Parathyroid adenoma (tissue), 2 donors: Measurements from ENCODE around the gene BAG1.

Experiments used
- H2AFZ ChIP-seq: fragments of 300-600 bp; sonication (generic); one replicate; pipeline ENCODE4 v1.7.0; 2017; ENCODE audit warnings: antibody characterized with exemption, mild to moderate bottlenecking
- H3K27ac ChIP-seq: fragments of 300-600 bp; sonication (generic); one replicate; pipeline ENCODE4 v1.7.0; 2017
- H3K27me3 ChIP-seq: fragments of 300-600 bp; sonication (generic); one replicate; pipeline ENCODE4 v1.7.0; 2017; ENCODE audit warnings: low read length; ENCODE audit not compliant: control insufficient read depth, insufficient read depth
- H3K36me3 ChIP-seq: fragments of 300-600 bp; sonication (generic); one replicate; pipeline ENCODE4 v1.7.0; 2017; ENCODE audit warnings: low read length; ENCODE audit not compliant: control insufficient read depth, insufficient read depth
- H3K4me1 ChIP-seq: fragments of 300-600 bp; sonication (generic); one replicate; pipeline ENCODE4 v1.7.0; 2017; ENCODE audit warnings: control low read depth
- H3K4me2 ChIP-seq: fragments of 300-600 bp; sonication (generic); one replicate; pipeline ENCODE4 v1.7.0; 2017; ENCODE audit warnings: low read length
- H3K4me3 ChIP-seq: fragments of 300-600 bp; sonication (generic); one replicate; pipeline ENCODE4 v1.7.0; 2017; ENCODE audit warnings: low read depth, low read length
- H3K79me2 ChIP-seq: fragments of 300-600 bp; sonication (generic); one replicate; pipeline ENCODE4 v1.7.0; 2017; ENCODE audit warnings: control low read depth
- H3K9ac ChIP-seq: fragments of 300-600 bp; sonication (generic); one replicate; pipeline ENCODE4 v1.7.0; 2017; ENCODE audit warnings: mild to moderate bottlenecking
- H3K9me3 ChIP-seq: fragments of 300-600 bp; sonication (generic); one replicate; pipeline ENCODE4 v1.7.0; 2017; ENCODE audit warnings: low read length; ENCODE audit not compliant: control insufficient read depth
- TF ChIP-seq, protein P1 (sequence below): fragments of 300-600 bp; sonication (generic); IDR thresholded peaks from one replicate; pipeline ENCODE4 v1.7.0; 2017; ENCODE audit warnings: antibody characterized with exemption, mild to moderate bottlenecking
- donor health status: primary hyperparathyroidism.

Gene BAG1

DNA sequence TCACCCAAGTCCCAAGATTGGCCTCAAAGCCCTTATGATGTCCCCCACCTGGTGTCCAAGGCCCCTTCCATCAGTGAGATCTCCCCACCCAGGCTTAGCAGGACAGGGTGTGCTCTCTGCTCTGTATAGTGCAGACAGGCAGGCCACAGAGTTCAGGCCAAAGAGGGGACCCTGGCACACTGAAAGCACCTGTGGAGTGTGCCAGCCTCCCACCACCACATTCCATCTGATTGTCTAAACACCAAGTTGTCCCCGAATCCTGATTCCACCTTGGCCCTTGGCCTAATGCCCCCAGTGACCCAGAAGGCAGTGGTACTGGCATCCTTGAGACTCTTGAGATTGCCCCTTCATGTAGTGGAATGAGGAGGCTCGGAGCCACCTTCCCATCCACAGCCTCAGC lies 19.2 kb downstream of the BAG1 start:
- Histone ChIP-seq H3K4me1 (peaks cover 5% of the 10 kb centered on the region), H3K36me3 (no peaks in the 10 kb centered on the region), H3K27me3 (no peaks in the 10 kb centered on the region), H3K27ac (no peak overlapping the region), H2AFZ (no peak overlapping the region), H3K79me2 (no peaks in the 10 kb centered on the region), H3K9me3 (no peaks in the 10 kb centered on the region), H3K9ac (no peak overlapping the region), H3K4me3 (no peak overlapping the region), H3K4me2 (no peak overlapping the region)
- TF ChIP-seq, protein P1, sequence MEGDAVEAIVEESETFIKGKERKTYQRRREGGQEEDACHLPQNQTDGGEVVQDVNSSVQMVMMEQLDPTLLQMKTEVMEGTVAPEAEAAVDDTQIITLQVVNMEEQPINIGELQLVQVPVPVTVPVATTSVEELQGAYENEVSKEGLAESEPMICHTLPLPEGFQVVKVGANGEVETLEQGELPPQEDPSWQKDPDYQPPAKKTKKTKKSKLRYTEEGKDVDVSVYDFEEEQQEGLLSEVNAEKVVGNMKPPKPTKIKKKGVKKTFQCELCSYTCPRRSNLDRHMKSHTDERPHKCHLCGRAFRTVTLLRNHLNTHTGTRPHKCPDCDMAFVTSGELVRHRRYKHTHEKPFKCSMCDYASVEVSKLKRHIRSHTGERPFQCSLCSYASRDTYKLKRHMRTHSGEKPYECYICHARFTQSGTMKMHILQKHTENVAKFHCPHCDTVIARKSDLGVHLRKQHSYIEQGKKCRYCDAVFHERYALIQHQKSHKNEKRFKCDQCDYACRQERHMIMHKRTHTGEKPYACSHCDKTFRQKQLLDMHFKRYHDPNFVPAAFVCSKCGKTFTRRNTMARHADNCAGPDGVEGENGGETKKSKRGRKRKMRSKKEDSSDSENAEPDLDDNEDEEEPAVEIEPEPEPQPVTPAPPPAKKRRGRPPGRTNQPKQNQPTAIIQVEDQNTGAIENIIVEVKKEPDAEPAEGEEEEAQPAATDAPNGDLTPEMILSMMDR, result no peak

DNA sequence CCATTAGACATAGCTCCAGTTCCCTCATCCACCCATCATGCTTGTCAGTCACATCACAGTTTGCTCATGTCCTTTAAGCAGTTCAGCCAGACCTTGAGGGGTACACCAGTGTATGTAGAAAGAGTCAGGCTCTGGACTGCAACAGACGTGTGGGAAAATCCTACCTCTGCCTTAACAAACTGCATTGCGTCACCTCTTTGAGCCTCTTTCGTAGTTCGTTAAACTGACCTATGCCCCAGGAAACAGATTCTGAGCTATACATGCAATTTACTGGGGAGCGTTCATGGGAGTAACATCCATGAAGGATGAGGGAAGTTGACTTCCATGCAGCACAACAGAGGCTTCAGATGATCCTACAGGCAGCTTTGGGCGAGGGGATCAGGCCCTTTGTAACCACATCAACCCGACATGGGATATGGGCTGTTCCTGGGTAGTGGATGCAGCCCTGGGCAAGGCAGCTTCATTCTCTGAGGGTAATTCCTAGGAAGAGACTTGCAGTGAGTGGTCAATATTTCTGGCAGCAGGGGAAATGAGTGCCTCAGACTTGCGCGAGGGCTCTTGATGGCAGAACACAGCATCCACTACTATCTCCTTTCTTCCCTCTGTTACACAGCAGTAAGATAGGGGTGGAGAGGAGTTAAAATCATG lies 20.2 kb downstream of the BAG1 start:
- peaks cover 8% of the 10 kb centered on the region for H3K4me1 ChIP-seq

DNA sequence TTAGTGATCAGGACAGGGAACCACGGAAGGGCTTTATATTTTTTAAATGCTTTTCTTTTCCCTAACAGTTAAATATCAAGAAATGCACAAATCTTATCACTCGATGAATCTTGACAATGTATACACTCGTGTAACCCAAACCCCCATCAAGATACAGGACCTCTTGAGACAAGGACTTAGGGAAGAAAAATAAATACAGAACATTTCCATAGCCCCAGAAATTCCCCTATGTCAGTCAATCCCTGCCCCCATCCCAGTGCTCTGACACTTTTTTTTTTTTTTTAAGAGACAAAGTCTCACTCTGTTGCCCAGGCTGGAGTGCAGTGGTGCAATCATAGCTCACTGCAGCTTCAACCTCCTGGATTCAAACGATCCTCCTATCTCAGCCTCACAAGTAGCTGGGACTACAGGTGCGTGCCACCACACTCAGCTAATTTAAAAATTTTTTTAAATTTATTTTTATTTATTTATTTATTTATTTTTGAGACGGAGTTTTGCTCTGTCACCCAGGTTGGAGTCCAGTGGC lies 21.8 kb downstream of the BAG1 start:
- no peaks in the 10 kb centered on the region for H3K79me2 ChIP-seq
- no peak overlapping the region for H2AFZ ChIP-seq
- no peak overlapping the region for H3K4me3 ChIP-seq
- no peak overlapping the region for H3K27ac ChIP-seq
- no peaks in the 10 kb centered on the region for H3K27me3 ChIP-seq
- H3K9me3 ChIP-seq, result no peaks in the 10 kb centered on the region
- no peaks in the 10 kb centered on the region for H3K36me3 ChIP-seq
- H3K4me2 ChIP-seq, result no peak overlapping the region
- TF ChIP-seq, protein P1, result no peak
- H3K9ac ChIP-seq, result no peak overlapping the region
- H3K4me1 ChIP-seq, result peaks cover 9% of the 10 kb centered on the region

More for the DNA sequence above, 20.2 kb downstream of the BAG1 start:
- H2AFZ ChIP-seq, result no peak overlapping the region
- no peak overlapping the region for H3K27ac ChIP-seq
- H3K9me3 ChIP-seq, result no peaks in the 10 kb centered on the region
- H3K9ac ChIP-seq, result no peak overlapping the region
- H3K27me3 ChIP-seq, result no peaks in the 10 kb centered on the region
- H3K36me3 ChIP-seq, result no peaks in the 10 kb centered on the region
- no peaks in the 10 kb centered on the region for H3K79me2 ChIP-seq
- TF ChIP-seq, protein P1, result no peak
- no peak overlapping the region for H3K4me3 ChIP-seq
- H3K4me2 ChIP-seq, result no peak overlapping the region

DNA sequence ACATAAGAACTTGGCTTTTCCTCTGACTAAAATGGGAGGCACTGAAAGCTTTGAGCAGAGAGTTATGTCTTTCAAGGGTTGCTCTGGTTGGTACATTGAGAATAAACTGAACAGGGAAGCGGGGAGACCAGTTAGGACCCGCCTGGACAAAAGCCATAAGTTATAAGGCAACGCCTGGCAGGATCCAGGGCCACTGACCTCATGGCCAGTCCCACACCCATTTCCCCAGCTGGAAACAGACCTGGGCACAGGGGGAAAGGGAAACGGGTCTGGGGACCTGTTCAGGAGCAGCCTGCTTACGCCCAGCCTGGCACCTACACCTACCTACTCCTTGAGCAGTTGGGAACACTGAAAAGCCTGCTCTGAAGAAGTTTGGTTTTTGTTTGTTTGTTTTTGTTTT lies 23.2 kb downstream of the BAG1 start:
- H3K4me3 ChIP-seq, result no peak overlapping the region
- H3K79me2 ChIP-seq, result no peaks in the 10 kb centered on the region
- no peak overlapping the region for H3K4me2 ChIP-seq
- H2AFZ ChIP-seq, result no peak overlapping the region
- TF ChIP-seq, protein P1, result no peak
- no peaks in the 10 kb centered on the region for H3K9me3 ChIP-seq
- peak overlapping the region; percentile 77 for H3K27ac ChIP-seq
- H3K36me3 ChIP-seq, result no peaks in the 10 kb centered on the region
- H3K27me3 ChIP-seq, result no peaks in the 10 kb centered on the region
- peaks cover 9% of the 10 kb centered on the region for H3K4me1 ChIP-seq
- no peak overlapping the region for H3K9ac ChIP-seq

DNA sequence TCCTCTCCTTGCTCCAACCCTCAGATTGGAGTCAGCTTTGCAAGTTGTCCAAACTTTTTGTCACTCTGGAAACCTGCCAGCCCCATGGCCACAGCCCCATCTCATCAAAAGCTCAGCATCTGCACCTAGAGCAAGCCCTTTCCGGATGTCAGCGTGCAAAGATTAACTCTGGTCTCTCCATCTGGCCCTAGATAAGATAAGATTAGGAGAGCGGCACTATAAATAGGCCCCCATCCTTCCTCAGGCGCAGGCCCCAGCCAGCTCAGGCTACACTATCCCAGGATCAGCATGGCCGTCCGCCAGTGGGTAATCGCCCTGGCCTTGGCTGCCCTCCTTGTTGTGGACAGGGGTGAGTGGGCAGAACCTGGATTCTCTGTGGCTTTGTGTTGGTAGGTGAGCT lies 24.6 kb downstream of the BAG1 start, which contains the start of gene SPINK4:
TSS of gene SPINK4 (plus strand) at position 247 of the 400 bp plus-strand sequence. CDS start at position 289, 42 bp downstream.
- H3K36me3 ChIP-seq, result no peaks in the 10 kb centered on the region
- peak within 1 kb of the TSS; percentile 77 for H3K27ac ChIP-seq
- peak within 1 kb of the TSS; percentile 27 for H3K4me2 ChIP-seq
- H3K27me3 ChIP-seq, result no peaks in the 10 kb centered on the region
- H3K4me3 ChIP-seq, result no peak within 1 kb of the TSS
- peak within 1 kb of the TSS; percentile 60 for H2AFZ ChIP-seq
- H3K9me3 ChIP-seq, result no peaks in the 10 kb centered on the region
- no peaks in the 10 kb centered on the region for H3K79me2 ChIP-seq
- H3K9ac ChIP-seq, result no peak within 1 kb of the TSS
- peaks cover 9% of the 10 kb centered on the region for H3K4me1 ChIP-seq
- TF ChIP-seq, protein P1, result no peak
